Upper lobe of left lung (tissue), 4 donors: Measurements from ENCODE around the gene C13orf46.

Experiments
- CTCF ChIP-seq, 6 experiments: fragments of 450-650 bp in 4 of 6; fragments of 200-600 bp in 2 of 6; sonication (generic) in 2 of 6; IDR thresholded peaks; one replicate each; pipeline ENCODE4 v1.5.1; 2016 to 2019; ENCODE audit warnings: antibody characterized with exemption in 6 of 6
- POLR2A ChIP-seq, 4 donors: fragments of 450-650 bp; IDR thresholded peaks; one replicate each; pipeline ENCODE4 v1.5.1; 2016 to 2017; ENCODE audit warnings: antibody characterized with exemption in 4 of 4, mild to moderate bottlenecking in 2 of 4
- POLR2AphosphoS5 ChIP-seq, 2 donors: sonication (generic); formaldehyde crosslinking; IDR thresholded peaks; one replicate each; pipeline ENCODE4 v1.5.1; 2017; ENCODE audit warnings: antibody characterized with exemption in 2 of 2

GRCh38 chr13:113982296-113982661, 8.4 kb upstream of the C13orf46 start:
- no peak for TF ChIP-seq POLR2A (IDR thresholded peaks at IDR 0.05)
- TF ChIP-seq CTCF (IDR thresholded peaks at IDR 0.05) = no peak
- TF ChIP-seq POLR2AphosphoS5 (IDR thresholded peaks at IDR 0.05) = no peak
